ENCODE measurements around the gene PKP4. TPM values are rescaled to one million over a fixed set of nuclear protein-coding genes. Genes with fewer than 3 reads are reported as not detected.

Gene PKP4
- total RNA-seq, 1 donor from 2014 or later, result 98.2 TPM

- no peak for DNase-seq
Measured at GRCh38 chr2:158651358-158652057, 194.8 kb downstream of the PKP4 start.

GRCh38 chr2:158655628-158656027, 198.9 kb downstream of the PKP4 start:
- no peak for DNase-seq

GRCh38 chr2:158656492-158657229, 199.9 kb downstream of the PKP4 start:
- DNase-seq, result no peak

GRCh38 chr2:158658396-158658795, 201.6 kb downstream of the PKP4 start:
- DNase-seq, result no peak

- DNase-seq, result no peak
Measured at GRCh38 chr2:158659483-158659882, 202.7 kb downstream of the PKP4 start.

GRCh38 chr2:158661231-158661630, 204.5 kb downstream of the PKP4 start:
- DNase-seq, result no peak

- no peak for DNase-seq
Measured at GRCh38 chr2:158662421-158662820, 205.7 kb downstream of the PKP4 start.

- DNase-seq, result no peak
Measured at GRCh38 chr2:158663796-158664195, 207.0 kb downstream of the PKP4 start.

- DNase-seq, result peak; percentile 20
Measured at GRCh38 chr2:158664987-158665386, 208.2 kb downstream of the PKP4 start.

- DNase-seq, result peak; percentile 20
Measured at GRCh38 chr2:158665536-158666302, 209.0 kb downstream of the PKP4 start.

- no peak for DNase-seq
Measured at GRCh38 chr2:158666969-158667368, 210.2 kb downstream of the PKP4 start.

- peak; percentile 96 for DNase-seq
Measured at GRCh38 chr2:158667586-158667985, 210.8 kb downstream of the PKP4 start.

GRCh38 chr2:158668001-158668765, 211.4 kb downstream of the PKP4 start:
- DNase-seq, result peak; percentile 19

- DNase-seq, result no peak
Measured at GRCh38 chr2:158670292-158670691, 213.5 kb downstream of the PKP4 start.

GRCh38 chr2:158671360-158672245, 214.9 kb downstream of the PKP4 start:
- no peak for DNase-seq

- DNase-seq, result no peak
Measured at GRCh38 chr2:158676295-158676694, 219.5 kb downstream of the PKP4 start.

GRCh38 chr2:158676696-158677095, 219.9 kb downstream of the PKP4 start:
- no peak for DNase-seq

- peak; percentile 31 for DNase-seq
Measured at GRCh38 chr2:158677542-158677941, 220.8 kb downstream of the PKP4 start.

- DNase-seq, result no peak
Measured at GRCh38 chr2:158681816-158682215, 225.1 kb downstream of the PKP4 start.

- no peak for DNase-seq
Measured at GRCh38 chr2:158685646-158686045, 228.9 kb downstream of the PKP4 start.

GRCh38 chr2:158686210-158686691, 229.5 kb downstream of the PKP4 start:
- DNase-seq, result no peak
